GM12891 (cell line): Measurements from ENCODE around the gene TMEM131.
A peak's percentile ranks its signal among the peaks of the same experiment; 100 is the strongest.
"Not testable (repeated sequence)": the region's sequence is repeated elsewhere in the genome, so short reads cannot be mapped to it uniquely, and the experiment has no call there.

ENCODE experiments used
- DNase-seq: peaks from one replicate; pipeline ENCODE4 v3.0.0; 2011; ENCODE audit warnings: low spot score; ENCODE audit not compliant: insufficient read length
- FAIRE-seq: peaks from 2 replicates; lab custom pipeline; 2011; peaks lifted over from hg19 to GRCh38; lab: Jason Lieb, UNC
- PAX5 ChIP-seq: IDR thresholded peaks from 2 replicates; pipeline ENCODE4 v1.6.1; 2011; ENCODE audit warnings: low read length, moderate library complexity, mild to moderate bottlenecking; ENCODE audit not compliant: insufficient read depth, severe bottlenecking
- POLR2A ChIP-seq: IDR thresholded peaks from 2 replicates; pipeline ENCODE4 v1.6.1; 2011; ENCODE audit warnings: low read depth, low read length, control low read depth
- POLR2AphosphoS5 ChIP-seq: IDR thresholded peaks from 2 replicates; pipeline ENCODE4 v1.6.1; 2011; ENCODE audit warnings: low read depth, low read length, control low read depth
- POU2F2 ChIP-seq: IDR thresholded peaks from 2 replicates; pipeline ENCODE4 v1.6.1; 2011; ENCODE audit warnings: low read depth, mild to moderate bottlenecking, control low read depth, low read length, moderate library complexity
- SPI1 ChIP-seq: IDR thresholded peaks from 2 replicates; pipeline ENCODE4 v1.6.1; 2011; ENCODE audit warnings: low read depth, low read length, control low read depth
- TAF1 ChIP-seq: IDR thresholded peaks from 2 replicates; pipeline ENCODE4 v1.6.1; 2011; ENCODE audit warnings: low read depth, low read length, control low read depth

Gene TMEM131

GRCh38 chr2:97826266-97826847 lies 169.4 kb downstream of the TMEM131 start:
- FAIRE-seq, DNase-seq: not testable (repeated sequence)
- peak; percentile 50; the same call in 1 of the 2 replicates for TF ChIP-seq SPI1

- not testable (repeated sequence) for FAIRE-seq, DNase-seq
Observed at GRCh38 chr2:97824011-97824410, 171.7 kb downstream of the TMEM131 start.

DNA sequence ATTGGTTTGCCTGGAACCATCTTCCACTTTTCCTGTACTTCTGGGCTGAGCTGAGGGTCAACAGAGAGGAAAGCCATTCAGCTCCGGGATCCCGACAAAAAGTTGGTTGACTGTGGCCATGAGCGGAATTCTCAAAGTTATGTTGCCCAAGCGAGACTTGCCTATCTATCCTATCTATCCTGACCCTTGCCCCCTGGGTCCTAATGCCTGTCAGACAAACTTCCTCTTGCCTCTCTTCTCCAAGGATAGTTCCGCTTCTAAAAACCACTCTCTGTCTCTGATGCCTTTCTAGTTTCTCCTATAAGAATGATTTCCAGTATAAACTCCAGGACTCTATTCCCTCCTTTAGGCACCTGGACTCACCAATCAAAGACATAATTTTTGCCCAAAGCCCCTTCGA lies 173.9 kb downstream of the TMEM131 start:
- not testable (repeated sequence) for FAIRE-seq, DNase-seq

- FAIRE-seq = no peak
Observed at GRCh38 chr2:97819754-97820153, 176.0 kb downstream of the TMEM131 start.

DNA sequence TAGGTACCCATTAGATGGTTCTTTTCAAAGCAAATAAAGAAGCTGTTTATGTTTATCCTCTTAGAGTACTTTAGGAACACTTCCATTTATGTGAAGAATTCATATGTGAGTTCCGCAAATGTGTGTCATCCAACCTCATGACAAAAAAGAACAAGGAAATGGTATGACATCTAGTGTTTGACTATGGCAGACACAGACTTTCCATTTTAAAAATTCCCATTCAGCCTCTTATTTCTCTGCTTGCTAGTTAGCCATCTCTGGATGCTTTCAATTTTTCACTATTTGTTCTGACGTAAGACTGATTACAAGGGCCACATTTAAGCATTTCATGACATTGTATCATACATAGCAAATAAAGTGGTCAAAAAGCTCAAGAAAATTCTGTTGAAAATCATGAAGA lies 179.3 kb downstream of the TMEM131 start:
- no peak for TF ChIP-seq SPI1
- no peak for TF ChIP-seq POU2F2
- no peak for TF ChIP-seq POLR2A
- no peak for TF ChIP-seq TAF1
- TF ChIP-seq POLR2AphosphoS5 = no peak
- DNase-seq (no peak), FAIRE-seq (no peak)

More at GRCh38 chr2:97819754-97820153, 176.0 kb downstream of the TMEM131 start:
- no peak for DNase-seq
- TF ChIP-seq POLR2A (no peak), POU2F2 (no peak), PAX5 (no peak), POLR2AphosphoS5 (no peak)

- TF ChIP-seq POLR2AphosphoS5 = no peak
- no peak for TF ChIP-seq SPI1
- no peak for TF ChIP-seq POLR2A
- TF ChIP-seq TAF1 = no peak
- no peak for TF ChIP-seq PAX5
- no peak for TF ChIP-seq POU2F2
- no peak for FAIRE-seq
- no peak for DNase-seq
Observed at GRCh38 chr2:97812931-97813330, 182.8 kb downstream of the TMEM131 start.

DNA sequence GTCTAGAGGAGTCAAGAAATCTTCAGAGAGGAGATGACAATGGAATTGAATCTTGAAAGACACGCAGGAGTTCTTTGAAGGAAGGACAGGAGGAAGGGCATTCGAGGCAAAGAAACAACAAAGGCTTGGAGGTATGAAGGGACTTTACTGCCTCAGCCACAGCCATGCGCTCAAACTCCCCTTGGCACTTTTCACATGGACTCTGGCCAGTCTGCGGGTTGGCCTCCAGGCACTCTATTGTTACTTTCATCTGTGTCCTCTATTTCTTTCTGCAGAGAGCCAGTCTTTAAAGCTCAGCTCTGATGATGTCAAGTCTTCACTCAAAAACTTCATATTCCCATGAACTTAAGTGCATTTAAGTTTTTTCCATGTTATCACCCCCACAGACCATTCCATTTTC lies 186.9 kb downstream of the TMEM131 start:
- DNase-seq (no peak), FAIRE-seq (no peak)
- TF ChIP-seq PAX5 = no peak
- no peak for TF ChIP-seq POU2F2
- TF ChIP-seq SPI1 = no peak
- TF ChIP-seq POLR2A = no peak
- TF ChIP-seq TAF1 = no peak
- no peak for TF ChIP-seq POLR2AphosphoS5

- TF ChIP-seq TAF1 (no peak), PAX5 (no peak), POLR2AphosphoS5 (no peak), POU2F2 (no peak), POLR2A (no peak), SPI1 (no peak)
- DNase-seq (peak; percentile 31), FAIRE-seq (peak; percentile 95)
Observed at GRCh38 chr2:97806738-97807618, 188.8 kb downstream of the TMEM131 start.

GRCh38 chr2:97805776-97806175 lies 190.0 kb downstream of the TMEM131 start:
- no peak for TF ChIP-seq POLR2AphosphoS5
- no peak for TF ChIP-seq SPI1
- TF ChIP-seq PAX5 = no peak
- TF ChIP-seq POLR2A = no peak
- no peak for TF ChIP-seq POU2F2
- no peak for TF ChIP-seq TAF1
- DNase-seq = no peak
- FAIRE-seq = no peak

- no peak for FAIRE-seq
Observed at GRCh38 chr2:97801028-97801427, 194.7 kb downstream of the TMEM131 start.

More at GRCh38 chr2:97801028-97801427, 194.7 kb downstream of the TMEM131 start:
- no peak for DNase-seq
- no peak for TF ChIP-seq SPI1
- TF ChIP-seq POU2F2 = no peak
- no peak for TF ChIP-seq POLR2AphosphoS5
- TF ChIP-seq POLR2A = no peak
- TF ChIP-seq TAF1 = no peak
- TF ChIP-seq PAX5 = no peak
